HepG2 (cell line): ENCODE data around the gene GREM1. TPM values are rescaled to one million over a fixed set of nuclear protein-coding genes. Genes with fewer than 3 reads are reported as not detected.

Source experiments
- ATAC-seq: fragments of 200-7000 bp; cut with Tn5 transposase; 3 replicates; pipeline ENCODE4 v1.9.1; 2020; ENCODE audit warnings: mild to moderate bottlenecking, moderate library complexity
- BruUV-seq: library from RNA; stranded (reverse); fragments of 400-500 nt; replicated peaks from 2 replicates; lab custom pipeline; 2021; lab: Mats Ljungman, UMichigan
- CTCF ChIA-PET: fragments of 300-600 bp; formaldehyde crosslinking; extraction: SDS; loops from one replicate; lab custom pipeline; 2021; ENCODE audit warnings: low total read pairs, inconsistent platforms, low intra/inter-chr PET ratio; lab: Yijun Ruan, JAX
- POLR2A ChIA-PET: fragments of 350-600 bp; sonication (Branson Sonifier 250); formaldehyde crosslinking; loops from one replicate; lab custom pipeline; 2020; ENCODE audit warnings: antibody characterized with exemption, inconsistent platforms; lab: Yijun Ruan, JAX
- DNase-seq: peaks from one replicate; pipeline ENCODE4 v3.0.0-alpha.2; 2015; ENCODE audit warnings: low spot score
- FAIRE-seq: peaks from 3 replicates; lab custom pipeline; 2011; peaks lifted over from hg19 to GRCh38; lab: Jason Lieb, UNC
- H2AFZ ChIP-seq: one replicate; pipeline ENCODE4 v1.6.1; 2011; ENCODE audit warnings: low read length, inconsistent platforms
- H3K27ac ChIP-seq: fragments of 300-600 bp; 3 replicates; pipeline ENCODE4 v1.8.0; 2011; ENCODE audit warnings: mixed run types, mild to moderate bottlenecking, mixed read lengths, low read length, inconsistent platforms; ENCODE audit not compliant: insufficient read depth; ENCODE audit errors: extremely low read length
- H3K27me3 ChIP-seq, 2 experiments: fragments of 200-600 bp in 1 of 2; 2 replicates in 1 of 2; 3 replicates in 1 of 2; pipeline versions ENCODE4 v1.6.0 to v1.8.0; 2011; ENCODE audit warnings: low read length in 2 of 2, mild to moderate bottlenecking in 2 of 2, moderate library complexity in 2 of 2, inconsistent platforms in 1 of 2; ENCODE audit not compliant: insufficient read depth in 2 of 2, control insufficient read depth in 1 of 2
- H3K36me3 ChIP-seq, 2 experiments: fragments of 200-600 bp in 1 of 2; replicated peaks in 1 of 2; 2 replicates in 1 of 2; 3 replicates in 1 of 2; pipeline versions ENCODE4 v1.5.1 to v1.8.0; 2011; ENCODE audit warnings: low read length in 2 of 2, inconsistent platforms in 1 of 2; ENCODE audit not compliant: insufficient read depth in 2 of 2, control insufficient read depth in 1 of 2
- H3K4me1 ChIP-seq: 2 replicates; pipeline ENCODE4 v1.5.1; 2012; ENCODE audit warnings: low read length, inconsistent platforms; ENCODE audit not compliant: insufficient read depth
- H3K4me2 ChIP-seq: 2 replicates; pipeline ENCODE4 v1.6.0; 2011; ENCODE audit warnings: low read depth, low read length, inconsistent platforms
- H3K4me3 ChIP-seq, 3 experiments: fragments of 200-600 bp in 1 of 3; sonication (generic), shearing (Covaris generic) in 1 of 3; replicated peaks in 1 of 3; 2 replicates each; pipeline ENCODE4 v1.5.1; 2011 to 2016; ENCODE audit warnings: low read length in 3 of 3, inconsistent platforms in 2 of 3, low read depth in 2 of 3, mild to moderate bottlenecking in 2 of 3, control low read depth in 1 of 3, mixed read lengths in 1 of 3; ENCODE audit not compliant: insufficient read depth in 1 of 3
- H3K79me2 ChIP-seq: one replicate; pipeline ENCODE4 v1.6.1; 2011; ENCODE audit warnings: low read length, inconsistent platforms; ENCODE audit not compliant: insufficient read depth
- H3K9ac ChIP-seq: 2 replicates; pipeline ENCODE4 v1.6.0; 2011; ENCODE audit warnings: mild to moderate bottlenecking, low read depth, low read length, inconsistent platforms; ENCODE audit not compliant: insufficient read depth
- H3K9me3 ChIP-seq: 2 replicates; pipeline ENCODE4 v1.5.1; 2012; ENCODE audit warnings: mild to moderate bottlenecking, low read length
- H4K20me1 ChIP-seq: 2 replicates; pipeline ENCODE4 v1.6.0; 2011; ENCODE audit warnings: inconsistent platforms, mild to moderate bottlenecking, low read length, moderate library complexity; ENCODE audit not compliant: insufficient read depth
- MIXL1 ChIP-seq: IDR thresholded peaks from 2 replicates; pipeline ENCODE4 v1.6.1; 2016
- PPARG ChIP-seq: conservative IDR thresholded peaks from 2 replicates; pipeline ENCODE4 v1.6.1; 2016; ENCODE audit warnings: missing biosample characterization, missing genetic modification reagents
- RBM22 ChIP-seq: fragments of 200-400 bp; formaldehyde crosslinking; optimal IDR thresholded peaks from 2 replicates; pipeline ENCODE3; 2017; ENCODE audit warnings: mild to moderate bottlenecking, low read length, moderate library complexity
- SMARCC2 ChIP-seq: fragments of 450-650 bp; IDR thresholded peaks from 2 replicates; pipeline ENCODE4 v1.6.1; 2017; ENCODE audit warnings: antibody characterized with exemption, mild to moderate bottlenecking
- SP1 ChIP-seq, 2 experiments: fragments of 450-650 bp in 1 of 2; sonication (generic) in 1 of 2; formaldehyde crosslinking in 1 of 2; IDR thresholded peaks; 2 replicates each; pipeline versions ENCODE4 v1.4.0 to v1.6.1; 2016 to 2020; ENCODE audit warnings: missing genetic modification reagents in 1 of 2
- ZNF253 ChIP-seq: sonication (generic); formaldehyde crosslinking; IDR thresholded peaks from 2 replicates; pipeline ENCODE4 v1.8.0; 2022; ENCODE audit warnings: mild to moderate bottlenecking, missing genetic modification reagents, borderline replicate concordance
- ZNF44 ChIP-seq: sonication (generic); formaldehyde crosslinking; IDR thresholded peaks from 2 replicates; pipeline ENCODE4 v1.5.1; 2020; ENCODE audit warnings: mild to moderate bottlenecking, missing genetic modification reagents
- ZNF589 ChIP-seq: sonication (generic); formaldehyde crosslinking; conservative IDR thresholded peaks from 2 replicates; pipeline ENCODE4 v1.8.0; 2022; ENCODE audit warnings: mild to moderate bottlenecking, moderate library complexity, missing genetic modification reagents
- ZNF616 ChIP-seq: sonication (generic); formaldehyde crosslinking; IDR thresholded peaks from 2 replicates; pipeline ENCODE4 v1.5.0; 2020; ENCODE audit warnings: low read depth, mild to moderate bottlenecking, missing genetic modification reagents
- WGBS: methylation state at CpG from one replicate; pipeline ENCODE4 v1.1.6; 2017; ENCODE audit warnings: low lambda C conversion rate; 5-methylcytosine and 5-hydroxymethylcytosine counted together
- in situ Hi-C: cut with HindIII; loops from 2 replicates; pipeline ENCODE4 v1.10.0; 2017; ENCODE audit warnings: low pct_unique_long_range_greater_than_20kb; ENCODE audit not compliant: extremely low pct_ligation_motif_present
- intact Hi-C: fragments of 100-400 bp; cut with micrococcal nuclease; formaldehyde crosslinking; loops from one replicate; pipeline ENCODE4 v1.10.0; 2022; ENCODE audit not compliant: unreplicated experiment
- polyA plus RNA-seq, 8 experiments: library from polyadenylated mRNA; depleted of rRNA in 3 of 8; stranded (reverse) in 7 of 8; unstranded in 1 of 8; fragments of >200 nt; fragmentation: Illumina TruSeq in 4 of 8; extraction: Trizol in 4 of 8; gene quantifications; 2 replicates each; pipeline versions ENCODE4 v1.2.1 to v1.2.3, GENCODE V29; 2011 to 2016; ENCODE audit warnings: low read depth in 4 of 8, missing spikeins in 1 of 8, mixed read lengths in 1 of 8; ENCODE audit not compliant: insufficient read depth in 1 of 8
- total RNA-seq, 5 experiments: library from RNA; depleted of rRNA; stranded (reverse); fragments of >200 nt; fragmentation: Illumina TruSeq; extraction: Trizol; gene quantifications; 2 replicates each; pipeline ENCODE4 v1.2.3, GENCODE V29; 2016; ENCODE audit warnings: low read depth in 1 of 5
- TF ChIP-seq, protein P1 (sequence below): sonication (generic); formaldehyde crosslinking; IDR thresholded peaks from 2 replicates; pipeline ENCODE4 v1.9.0; 2021; ENCODE audit warnings: missing genetic modification reagents, borderline replicate concordance
- TF ChIP-seq, protein P2 (sequence below): sonication (generic); formaldehyde crosslinking; IDR thresholded peaks from 2 replicates; pipeline ENCODE4 v1.8.0; 2022; ENCODE audit warnings: missing genetic modification reagents, low read depth, mild to moderate bottlenecking, borderline replicate concordance
- TF ChIP-seq, protein P3 (sequence below): sonication (generic); formaldehyde crosslinking; IDR thresholded peaks from 2 replicates; pipeline ENCODE4 v1.8.1; 2022; ENCODE audit warnings: low read depth, mild to moderate bottlenecking, missing genetic modification reagents
- TF ChIP-seq, protein P4 (sequence below): sonication (generic); formaldehyde crosslinking; IDR thresholded peaks from 2 replicates; pipeline ENCODE4 v1.4.0; 2020; ENCODE audit warnings: missing genetic modification reagents

Gene GREM1
- total and polyA plus RNA-seq, 2 of the 13 experiments (the other 11 are each of a cell fraction or from before 2014, with no cell fraction given) = 0.02 to 0.08 TPM

DNA sequence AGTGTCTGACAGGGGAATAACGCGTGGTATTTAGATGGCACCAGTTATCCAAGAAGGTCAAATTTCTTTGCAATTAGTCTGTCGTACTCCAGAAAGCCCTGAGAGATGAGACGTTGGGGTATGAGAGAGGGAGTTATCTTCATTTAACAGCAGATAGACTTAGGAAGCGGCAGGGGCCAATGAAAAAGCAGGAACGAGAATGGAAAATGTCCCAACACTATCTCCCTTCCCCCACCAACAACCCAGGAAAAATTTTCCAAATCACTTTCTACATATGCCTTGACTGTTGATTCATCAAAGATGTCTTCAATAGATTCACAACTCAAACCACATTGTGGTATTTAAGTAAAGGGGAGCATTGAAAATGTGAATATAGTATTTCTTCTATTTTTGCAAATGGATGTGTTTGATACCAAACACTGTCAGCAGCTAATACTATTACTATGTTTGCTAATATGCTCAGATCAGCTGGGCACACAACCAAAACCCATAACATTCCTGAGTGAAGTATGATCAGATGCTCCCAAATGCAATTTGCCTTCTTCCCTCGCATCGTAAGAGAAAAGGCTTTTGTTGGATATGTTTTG is 13.3 kb upstream of the GREM1 start (continued):
- TF ChIP-seq, protein P1, sequence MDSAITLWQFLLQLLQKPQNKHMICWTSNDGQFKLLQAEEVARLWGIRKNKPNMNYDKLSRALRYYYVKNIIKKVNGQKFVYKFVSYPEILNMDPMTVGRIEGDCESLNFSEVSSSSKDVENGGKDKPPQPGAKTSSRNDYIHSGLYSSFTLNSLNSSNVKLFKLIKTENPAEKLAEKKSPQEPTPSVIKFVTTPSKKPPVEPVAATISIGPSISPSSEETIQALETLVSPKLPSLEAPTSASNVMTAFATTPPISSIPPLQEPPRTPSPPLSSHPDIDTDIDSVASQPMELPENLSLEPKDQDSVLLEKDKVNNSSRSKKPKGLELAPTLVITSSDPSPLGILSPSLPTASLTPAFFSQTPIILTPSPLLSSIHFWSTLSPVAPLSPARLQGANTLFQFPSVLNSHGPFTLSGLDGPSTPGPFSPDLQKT (CRISPR knock-in tag) = no peak
- TF ChIP-seq RBM22 = no peak
- no peak for TF ChIP-seq PPARG
- no peak for TF ChIP-seq ZNF44 (CRISPR knock-in tag)

DNA sequence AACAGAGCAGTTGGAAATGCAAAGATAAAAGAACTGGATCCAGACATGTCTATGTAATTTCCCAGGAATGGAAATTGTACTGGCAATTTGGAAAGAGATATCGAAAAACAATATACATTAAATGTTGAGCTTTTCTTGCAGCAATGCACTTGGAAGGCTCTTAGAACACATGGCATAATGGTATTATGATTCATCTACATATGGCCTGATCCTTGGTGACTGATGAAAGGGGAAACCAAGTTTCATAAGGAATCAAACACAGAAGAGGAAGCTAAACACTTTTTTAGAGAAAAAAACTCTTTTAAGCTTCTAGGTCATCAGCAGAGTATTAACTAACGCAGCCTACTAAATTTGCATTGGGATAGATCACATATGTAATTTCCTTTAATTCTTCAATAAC is 12.4 kb upstream of the GREM1 start:
- Histone ChIP-seq H3K9ac (no peak overlapping the region), H3K4me3 (no peak overlapping the region), H3K9me3 (no peaks in the 10 kb centered on the region), H3K27ac (no peak overlapping the region), H3K4me1 (peaks cover 70% of the 10 kb centered on the region), H3K79me2 (no peaks in the 10 kb centered on the region), H2AFZ (no peak overlapping the region), H3K27me3 (no peaks in the 10 kb centered on the region), H3K4me2 (no peak overlapping the region), H3K36me3 (no peaks in the 10 kb centered on the region), H4K20me1 (no peaks in the 10 kb centered on the region)
- intact Hi-C loops = no loop called here
- FAIRE-seq = no peak
- no peak for ATAC-seq
- TF ChIP-seq ZNF616 (CRISPR knock-in tag) = no peak
- TF ChIP-seq ZNF589 (CRISPR knock-in tag) = no peak
- no peak for TF ChIP-seq MIXL1 (CRISPR knock-in tag)
- TF ChIP-seq ZNF253 (CRISPR knock-in tag) = no peak
- no peak for TF ChIP-seq SMARCC2
- TF ChIP-seq SP1 (IDR thresholded peaks at IDR 0.05) = no peak
- TF ChIP-seq SP1 (CRISPR knock-in tag; IDR thresholded peaks at IDR 0.05) = no peak
- TF ChIP-seq, protein P2, sequence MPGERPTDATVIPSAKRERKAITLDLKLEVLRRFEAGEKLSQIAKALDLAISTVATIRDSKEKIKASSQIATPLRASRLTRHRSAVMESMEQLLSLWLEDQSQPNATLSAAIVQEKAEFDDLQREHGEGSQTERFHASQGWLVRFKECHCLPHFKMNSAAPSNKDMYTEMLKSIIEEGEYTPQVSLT (CRISPR knock-in tag) = no peak
- TF ChIP-seq, protein P3, sequence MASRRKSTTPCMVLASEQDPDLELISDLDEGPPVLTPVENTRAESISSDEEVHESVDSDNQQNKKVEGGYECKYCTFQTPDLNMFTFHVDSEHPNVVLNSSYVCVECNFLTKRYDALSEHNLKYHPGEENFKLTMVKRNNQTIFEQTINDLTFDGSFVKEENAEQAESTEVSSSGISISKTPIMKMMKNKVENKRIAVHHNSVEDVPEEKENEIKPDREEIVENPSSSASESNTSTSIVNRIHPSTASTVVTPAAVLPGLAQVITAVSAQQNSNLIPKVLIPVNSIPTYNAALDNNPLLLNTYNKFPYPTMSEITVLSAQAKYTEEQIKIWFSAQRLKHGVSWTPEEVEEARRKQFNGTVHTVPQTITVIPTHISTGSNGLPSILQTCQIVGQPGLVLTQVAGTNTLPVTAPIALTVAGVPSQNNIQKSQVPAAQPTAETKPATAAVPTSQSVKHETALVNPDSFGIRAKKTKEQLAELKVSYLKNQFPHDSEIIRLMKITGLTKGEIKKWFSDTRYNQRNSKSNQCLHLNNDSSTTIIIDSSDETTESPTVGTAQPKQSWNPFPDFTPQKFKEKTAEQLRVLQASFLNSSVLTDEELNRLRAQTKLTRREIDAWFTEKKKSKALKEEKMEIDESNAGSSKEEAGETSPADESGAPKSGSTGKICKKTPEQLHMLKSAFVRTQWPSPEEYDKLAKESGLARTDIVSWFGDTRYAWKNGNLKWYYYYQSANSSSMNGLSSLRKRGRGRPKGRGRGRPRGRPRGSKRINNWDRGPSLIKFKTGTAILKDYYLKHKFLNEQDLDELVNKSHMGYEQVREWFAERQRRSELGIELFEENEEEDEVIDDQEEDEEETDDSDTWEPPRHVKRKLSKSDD (CRISPR knock-in tag) = no peak
- TF ChIP-seq, protein P4, sequence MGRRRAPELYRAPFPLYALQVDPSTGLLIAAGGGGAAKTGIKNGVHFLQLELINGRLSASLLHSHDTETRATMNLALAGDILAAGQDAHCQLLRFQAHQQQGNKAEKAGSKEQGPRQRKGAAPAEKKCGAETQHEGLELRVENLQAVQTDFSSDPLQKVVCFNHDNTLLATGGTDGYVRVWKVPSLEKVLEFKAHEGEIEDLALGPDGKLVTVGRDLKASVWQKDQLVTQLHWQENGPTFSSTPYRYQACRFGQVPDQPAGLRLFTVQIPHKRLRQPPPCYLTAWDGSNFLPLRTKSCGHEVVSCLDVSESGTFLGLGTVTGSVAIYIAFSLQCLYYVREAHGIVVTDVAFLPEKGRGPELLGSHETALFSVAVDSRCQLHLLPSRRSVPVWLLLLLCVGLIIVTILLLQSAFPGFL (CRISPR knock-in tag) = no peak
- in situ Hi-C loops = no loop called here
- BruUV-seq = no TSS peak
- ChIA-PET CTCF (no interaction called here), POLR2A (no interaction called here)
- 76% methylated on average over 2 of the region's 2 CpGs for WGBS
- no peak for DNase-seq
